ENCODE data around the gene LMAN1L. TPM values are rescaled to one million over a fixed set of nuclear protein-coding genes. Genes with fewer than 3 reads are reported as not detected.
A peak's percentile ranks its signal among the peaks of the same experiment; 100 is the strongest.

Gene LMAN1L
- total RNA-seq, 1 donor from 2014 or later = 20.6 TPM

GRCh38 chr15:74827614-74828013 lies 15.0 kb downstream of the LMAN1L start:
- DNase-seq (no peak), ATAC-seq (ENCODE audit: poor library complexity) (no peak)
- intact Hi-C loops (cut with DNase I) = no loop called here

- no peak for ATAC-seq (ENCODE audit: poor library complexity)
- DNase-seq = no peak
- intact Hi-C loops (cut with DNase I) = no loop called here
Observed at GRCh38 chr15:74828835-74829234, 16.2 kb downstream of the LMAN1L start.

- no peak for DNase-seq
- ATAC-seq (ENCODE audit: poor library complexity) = no peak
- intact Hi-C loops (cut with DNase I) = no loop called here
Observed at GRCh38 chr15:74829486-74829885, 16.9 kb downstream of the LMAN1L start.

- intact Hi-C loops (cut with DNase I) = no loop called here
- no peak for DNase-seq
- no peak for ATAC-seq (ENCODE audit: poor library complexity)
Observed at GRCh38 chr15:74829991-74830390, 17.4 kb downstream of the LMAN1L start.

- intact Hi-C loops (cut with DNase I) = no loop called here
- DNase-seq = peak; percentile 69
- ATAC-seq (ENCODE audit: poor library complexity) = peak; percentile 84
Observed at GRCh38 chr15:74830868-74831267, 18.2 kb downstream of the LMAN1L start.

GRCh38 chr15:74831813-74832495 lies 19.3 kb downstream of the LMAN1L start:
- intact Hi-C loops (cut with DNase I) = no loop called here
- peak; percentile 46 for ATAC-seq (ENCODE audit: poor library complexity)
- no peak for DNase-seq

GRCh38 chr15:74832826-74833225 lies 20.2 kb downstream of the LMAN1L start:
- intact Hi-C loops (cut with DNase I) = no loop called here
- ATAC-seq (ENCODE audit: poor library complexity) (no peak), DNase-seq (no peak)

GRCh38 chr15:74833376-74834107 lies 20.9 kb downstream of the LMAN1L start:
- intact Hi-C loops (cut with DNase I) = no loop called here
- DNase-seq = no peak
- no peak for ATAC-seq (ENCODE audit: poor library complexity)

- ATAC-seq (ENCODE audit: poor library complexity) = peak; percentile 54
- intact Hi-C loops (cut with DNase I) = no loop called here
- peak; percentile 76 for DNase-seq
Observed at GRCh38 chr15:74835312-74835823, 22.7 kb downstream of the LMAN1L start.

- intact Hi-C loops (cut with DNase I) = no loop called here
- DNase-seq (no peak), ATAC-seq (ENCODE audit: poor library complexity) (no peak)
Observed at GRCh38 chr15:74836846-74837245, 24.2 kb downstream of the LMAN1L start.

- ATAC-seq (ENCODE audit: poor library complexity) (no peak), DNase-seq (no peak)
- intact Hi-C loops (cut with DNase I) = no loop called here
Observed at GRCh38 chr15:74837482-74838136, 25.0 kb downstream of the LMAN1L start.

GRCh38 chr15:74838137-74838516 lies 25.5 kb downstream of the LMAN1L start:
- ATAC-seq (ENCODE audit: poor library complexity) = no peak
- no peak for DNase-seq
- intact Hi-C loops (cut with DNase I) = no loop called here

- DNase-seq (no peak), ATAC-seq (ENCODE audit: poor library complexity) (no peak)
- intact Hi-C loops (cut with DNase I) = no loop called here
Observed at GRCh38 chr15:74838746-74839525, 26.3 kb downstream of the LMAN1L start.

- ATAC-seq (ENCODE audit: poor library complexity) = no peak
- intact Hi-C loops (cut with DNase I) = loop anchor here (5.0 kb wide), 1 partner anchor 63 kb away; no protein-coding TSS in a partner anchor
- DNase-seq = no peak
Observed at GRCh38 chr15:74839526-74840395, 27.1 kb downstream of the LMAN1L start.

GRCh38 chr15:74840851-74841775 lies 28.5 kb downstream of the LMAN1L start:
- no peak for ATAC-seq (ENCODE audit: poor library complexity)
- intact Hi-C loops (cut with DNase I) = loop anchor here (5.0 kb wide), 1 partner anchor 61 kb away; no protein-coding TSS in a partner anchor
- no peak for DNase-seq

GRCh38 chr15:74841891-74842373 lies 29.3 kb downstream of the LMAN1L start:
- DNase-seq (no peak), ATAC-seq (ENCODE audit: poor library complexity) (no peak)
- intact Hi-C loops (cut with DNase I) = loop anchor here (5.0 kb wide), 1 partner anchor 60 kb away; no protein-coding TSS in a partner anchor
